Measurements from ENCODE around the gene LRRC25.

- TF ChIP-seq MXI1 (conservative IDR thresholded peaks at IDR 0.05; ENCODE audit: poor library complexity, severe bottlenecking) (no peak), POLR2AphosphoS5 (IDR thresholded peaks at IDR 0.05) (no peak), RAD21 (conservative IDR thresholded peaks at IDR 0.05) (no peak), EZH2 (IDR thresholded peaks at IDR 0.05; ENCODE audit: borderline replicate concordance, insufficient read depth, low read length, poor library complexity, severe bottlenecking) (no peak), EP300 (conservative IDR thresholded peaks at IDR 0.05; ENCODE audit: poor library complexity, severe bottlenecking) (no peak), CTCF (IDR thresholded peaks at IDR 0.05; ENCODE audit: poor library complexity, severe bottlenecking) (no peak)
Measured at GRCh38 chr19:18417250-18418028, 20.0 kb upstream of the LRRC25 start.

All from neural cell (in vitro differentiated cells).